GM19099 (cell line): Measurements from ENCODE around the gene WTAP.

ENCODE experiments used
- POLR2A ChIP-seq: IDR thresholded peaks from 3 replicates; pipeline ENCODE4 v1.6.1; 2011; ENCODE audit warnings: low read depth; ENCODE audit not compliant: insufficient read length; ENCODE audit errors: extremely low read depth

The WTAP gene

DNA sequence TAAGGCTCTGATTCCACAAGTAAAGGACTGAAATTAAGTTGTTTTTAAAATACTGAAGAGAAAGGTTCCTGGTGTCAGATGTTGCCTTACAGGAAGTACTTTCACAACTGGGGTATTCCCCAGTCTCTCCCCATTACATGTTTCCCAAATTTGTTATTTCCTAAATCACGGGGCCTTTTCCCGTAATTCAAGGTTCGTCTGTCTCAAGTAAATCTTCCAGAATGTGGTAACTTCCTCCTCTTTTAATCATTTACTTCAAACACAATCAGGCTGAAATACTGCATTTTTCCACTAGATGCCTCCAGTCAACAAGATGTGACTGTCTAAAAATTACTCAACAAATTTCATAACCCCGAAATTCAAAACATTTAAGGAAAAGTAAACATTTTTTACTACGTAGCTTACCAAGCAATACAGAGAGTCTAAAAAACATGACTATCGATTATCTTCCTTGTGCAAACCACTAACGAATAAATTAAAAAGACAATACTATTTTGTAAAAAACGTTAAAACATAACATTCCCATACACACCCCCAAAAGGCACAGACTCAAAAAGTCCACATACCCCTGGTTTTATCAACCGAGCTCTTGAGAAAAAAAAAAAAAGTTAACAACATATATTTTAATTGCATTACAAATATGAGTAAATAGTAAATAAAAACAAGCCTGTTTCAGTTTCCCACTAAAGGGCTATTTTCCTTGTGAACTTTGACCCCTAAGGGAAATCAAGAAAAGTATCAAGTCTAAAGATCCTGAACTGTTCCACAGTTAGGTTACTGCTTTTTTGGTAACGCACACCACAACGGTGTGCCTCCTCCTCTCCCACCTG lies 36.0 kb upstream of the WTAP start:
- no peak for TF ChIP-seq POLR2A

DNA sequence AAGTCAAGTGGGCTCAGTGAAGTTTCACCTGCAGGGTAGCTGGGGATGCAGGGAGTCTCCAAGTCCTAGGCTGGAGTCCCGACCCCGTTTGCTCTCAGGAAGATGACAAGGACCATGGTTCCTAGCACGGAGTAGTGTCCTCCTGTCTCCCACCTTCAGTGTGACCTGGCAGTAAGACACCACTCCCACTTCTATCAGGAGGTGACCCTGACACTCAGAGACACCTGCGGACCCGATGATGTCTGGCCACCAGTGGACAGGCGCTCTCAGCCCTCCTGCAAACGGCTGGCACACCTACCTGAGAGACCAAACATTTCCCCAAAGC lies 35.4 kb upstream of the WTAP start:
- TF ChIP-seq POLR2A, result no peak

DNA sequence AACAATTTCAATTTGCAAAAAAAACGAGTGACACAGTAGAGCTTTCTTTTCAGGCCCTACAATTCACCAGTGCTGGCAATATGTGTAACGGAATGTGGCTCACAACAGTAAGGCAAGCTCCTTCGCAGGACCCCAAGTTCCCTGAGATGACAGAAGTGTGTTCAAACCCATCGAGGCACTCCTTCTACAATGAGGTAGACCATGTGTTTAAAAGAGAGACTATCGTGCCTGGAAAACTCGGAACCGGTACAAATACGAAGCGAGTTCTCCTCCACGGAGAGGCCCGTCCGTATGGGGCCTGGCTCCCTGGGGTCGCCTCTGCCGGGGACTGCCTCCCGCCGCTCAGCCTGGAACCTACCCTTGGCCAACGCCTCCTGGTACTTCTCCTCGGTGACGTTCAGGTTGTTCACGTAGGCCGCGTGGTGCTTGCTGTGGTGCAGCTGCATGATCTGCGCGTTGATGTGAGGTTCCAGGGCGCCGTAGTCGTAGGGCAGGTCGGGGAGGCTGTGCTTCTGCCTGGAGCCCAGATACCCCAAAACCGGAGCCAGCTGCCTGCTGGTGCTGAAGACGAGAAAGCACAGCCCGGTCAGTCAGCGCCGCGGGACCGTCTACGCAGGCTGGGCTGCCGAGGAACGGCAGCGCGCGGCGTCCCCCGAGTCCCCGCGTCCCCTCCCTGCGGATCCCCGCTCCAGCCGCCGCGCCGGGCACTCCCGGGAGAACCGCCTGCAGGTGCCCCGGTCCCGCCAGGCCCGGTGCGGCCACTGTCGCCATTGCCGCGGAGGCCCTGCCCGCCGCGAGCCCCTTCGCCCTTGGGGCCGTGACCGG lies 34.8 kb upstream of the WTAP start:
- TF ChIP-seq POLR2A, result no peak

DNA sequence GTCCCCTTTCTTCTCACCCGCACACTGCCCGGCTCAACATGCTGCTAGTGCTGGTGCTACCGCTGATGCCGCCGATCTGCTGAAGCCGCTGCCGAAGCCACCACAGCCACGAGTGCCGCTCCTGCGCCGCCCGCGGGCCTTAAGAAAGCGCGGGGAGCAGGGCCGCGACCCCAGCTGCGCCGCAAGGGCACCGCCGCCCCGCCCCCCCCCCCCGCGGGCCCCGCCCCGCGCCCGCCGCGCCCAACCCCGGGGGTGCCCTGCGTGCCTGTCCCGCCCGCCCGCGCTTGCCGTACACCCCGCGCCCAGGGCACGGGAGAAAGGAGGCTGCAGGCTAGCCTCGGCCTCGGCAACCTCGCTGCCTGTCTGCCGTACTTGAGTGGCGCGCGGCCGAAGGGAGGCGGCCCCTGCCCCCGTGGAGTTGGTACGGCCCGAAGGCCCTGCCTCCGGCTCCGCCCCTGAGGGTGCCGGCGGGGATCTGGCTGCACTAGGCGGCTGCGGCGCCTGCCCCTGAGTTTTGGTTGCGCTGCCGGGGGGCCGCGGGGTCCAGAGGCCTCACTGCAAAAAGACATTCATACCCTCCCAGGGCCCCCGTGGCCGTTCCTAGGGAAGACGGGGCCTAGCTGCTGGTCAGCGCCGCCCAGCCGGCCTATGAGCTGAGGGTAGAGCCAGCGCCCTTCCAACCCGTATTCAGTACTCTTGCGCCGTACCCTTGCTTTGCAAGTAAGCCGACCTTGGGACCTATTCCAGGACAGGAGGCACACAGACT lies 34.0 kb upstream of the WTAP start, which contains the start of gene SOD2:
TSS of gene SOD2 (minus strand) at position 114 of the 766 bp plus-strand sequence. CDS start at position 40, 74 bp downstream.
- TF ChIP-seq POLR2A, result peak; percentile 95

DNA sequence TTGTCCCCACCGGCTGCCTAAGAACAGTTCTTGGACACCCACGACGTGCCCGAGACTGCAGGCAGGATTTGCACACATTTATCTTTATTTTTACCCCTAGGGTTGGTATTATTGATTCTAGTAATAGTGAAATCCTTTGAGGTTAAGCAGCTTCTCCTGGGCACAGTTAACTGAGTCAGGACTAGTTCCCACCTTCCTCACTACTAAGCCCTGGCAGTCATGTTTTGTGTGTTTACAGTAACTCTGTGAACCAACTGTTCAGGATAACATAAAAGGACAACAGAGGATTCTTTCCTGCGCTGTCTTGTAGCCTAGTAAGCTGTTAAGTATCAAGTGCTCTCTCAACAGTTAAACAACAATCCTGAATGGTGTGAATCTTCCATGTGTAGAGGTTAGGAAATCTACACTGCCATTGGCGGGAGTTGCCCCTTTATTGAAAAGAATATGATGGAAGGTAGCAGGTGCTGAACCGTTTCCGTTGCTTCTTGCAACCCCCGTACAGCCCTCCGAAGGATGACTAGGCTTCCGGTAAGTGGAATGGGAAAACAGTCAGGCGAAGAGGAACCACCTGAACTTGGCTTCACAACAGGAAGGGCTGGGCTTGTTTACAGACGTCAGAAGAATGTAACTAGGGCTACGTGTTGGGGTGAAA lies 33.3 kb upstream of the WTAP start:
- no peak for TF ChIP-seq POLR2A

GRCh38 chr6:159695984-159696383 lies 31.3 kb upstream of the WTAP start:
- TF ChIP-seq POLR2A, result no peak

DNA sequence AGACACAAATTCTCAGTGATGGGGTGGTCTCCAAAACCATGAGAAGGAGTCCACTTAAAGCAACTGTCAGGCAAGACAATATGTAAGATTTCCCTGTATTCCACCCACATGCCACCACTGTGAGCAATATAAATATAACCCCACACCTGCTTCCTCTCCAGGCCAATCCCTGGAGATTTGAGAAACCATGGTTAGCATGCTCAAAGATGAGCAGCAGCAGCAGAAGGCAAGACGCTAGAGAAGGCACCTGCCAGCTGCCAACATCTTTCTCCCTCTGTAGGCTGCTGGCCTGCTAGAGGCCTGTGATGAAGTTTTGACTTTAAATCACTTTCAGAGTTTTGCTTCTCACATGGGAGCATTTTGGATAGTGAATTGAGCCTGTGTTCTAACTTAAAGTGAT lies 26.3 kb upstream of the WTAP start:
- TF ChIP-seq POLR2A, result no peak

DNA sequence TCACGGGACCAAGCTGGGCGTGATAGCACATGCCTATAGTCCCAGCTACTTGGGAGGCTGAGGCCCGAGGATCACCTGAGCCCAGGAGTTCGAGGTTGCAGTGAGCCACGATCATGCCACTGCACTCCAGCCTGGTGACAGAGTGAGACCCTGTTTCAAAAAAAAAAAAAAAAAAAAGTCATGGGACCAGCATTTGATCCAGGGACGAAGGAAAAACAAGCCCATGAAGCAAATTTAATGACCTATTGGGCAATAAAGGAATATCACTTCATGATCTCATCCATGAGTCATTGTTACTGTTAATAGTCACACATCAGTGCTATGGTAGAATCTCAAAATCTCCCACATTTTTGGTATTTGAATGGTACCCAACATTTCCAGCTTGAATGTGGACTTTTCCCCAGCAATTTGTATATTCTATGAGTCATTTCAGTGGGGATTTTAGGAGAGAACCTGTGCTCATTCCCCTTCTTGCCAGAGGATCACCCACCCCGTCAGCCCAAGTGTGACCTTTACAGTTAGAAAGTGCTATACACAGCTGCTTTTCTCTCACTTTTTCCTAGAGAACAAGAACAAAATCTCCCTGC lies 25.8 kb upstream of the WTAP start:
- TF ChIP-seq POLR2A, result no peak

GRCh38 chr6:159713984-159714383 lies 13.3 kb upstream of the WTAP start:
- no peak for TF ChIP-seq POLR2A

DNA sequence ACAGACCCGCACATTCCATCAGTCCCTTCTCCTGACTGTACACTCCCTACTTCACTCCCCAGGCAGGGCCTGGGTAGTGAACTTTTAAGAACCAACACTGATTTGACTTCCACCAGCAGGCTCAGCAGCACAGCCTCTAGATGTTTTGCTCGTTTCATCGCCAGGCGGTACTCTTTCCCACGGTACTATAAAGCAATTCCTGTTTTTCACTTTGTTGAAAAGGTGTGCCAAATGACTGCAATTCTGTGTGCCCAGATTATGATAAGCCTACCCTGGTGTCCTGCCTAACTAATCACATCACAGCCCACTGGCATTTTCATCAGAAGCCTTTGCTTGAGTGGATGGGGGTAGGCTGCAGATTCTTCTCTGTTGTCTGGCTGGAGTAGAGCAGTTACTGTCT lies 12.9 kb upstream of the WTAP start:
- no peak for TF ChIP-seq POLR2A

- no peak for TF ChIP-seq POLR2A
These were observed 12.1 kb upstream of the WTAP start for GRCh38 chr6:159715166-159715565.

- no peak for TF ChIP-seq POLR2A
These were observed 11.7 kb upstream of the WTAP start for GRCh38 chr6:159715605-159716004.

DNA sequence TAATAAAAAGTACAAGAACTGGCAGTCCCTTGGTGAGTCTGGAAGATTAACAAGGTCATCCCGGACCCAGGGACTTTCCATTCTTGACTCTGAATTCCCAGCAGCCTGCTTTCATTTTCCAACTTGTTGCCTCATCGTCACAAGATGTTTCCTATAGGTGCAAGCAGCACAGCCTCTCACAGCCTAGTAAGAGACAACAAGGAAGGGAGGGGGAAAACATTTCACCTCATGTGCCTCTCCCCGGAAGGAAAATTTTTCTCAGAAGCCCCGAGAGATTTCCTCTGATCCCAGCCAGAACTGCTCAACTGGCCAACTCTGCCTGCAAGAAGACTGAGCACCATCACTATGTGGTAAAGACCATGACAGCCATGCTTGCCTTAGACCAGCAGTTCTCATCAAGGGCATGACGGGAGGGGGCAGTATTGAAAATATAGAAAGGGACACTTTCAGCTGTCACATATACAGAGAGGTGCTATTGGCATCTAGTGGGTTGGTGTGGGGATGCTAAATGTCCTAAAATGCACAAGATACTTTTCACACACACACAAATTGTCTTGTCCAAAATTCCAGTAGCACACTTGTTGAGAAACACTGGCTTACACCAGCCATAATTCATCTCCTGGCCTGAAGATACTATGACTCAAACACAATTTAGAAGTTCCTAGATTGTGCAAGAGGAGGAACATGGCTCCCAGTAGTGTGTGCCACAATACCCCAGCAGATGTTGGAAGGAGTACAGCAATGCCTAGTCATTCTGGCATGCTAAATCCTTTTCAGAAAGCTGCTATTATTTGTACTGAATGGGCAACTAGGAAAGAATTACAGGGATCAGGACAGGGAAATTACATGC lies 10.8 kb upstream of the WTAP start:
- no peak for TF ChIP-seq POLR2A

- TF ChIP-seq POLR2A, result no peak
These were observed 8.7 kb upstream of the WTAP start for GRCh38 chr6:159718634-159719033.
